Measurements from ENCODE around the gene GPER1. TPM values are rescaled to one million over a fixed set of nuclear protein-coding genes. Genes with fewer than 3 reads are reported as not detected.

The GPER1 gene
- total RNA-seq, 4 donors from 2014 or later = 4.2 to 8.9 (median 6.0) TPM

DNA sequence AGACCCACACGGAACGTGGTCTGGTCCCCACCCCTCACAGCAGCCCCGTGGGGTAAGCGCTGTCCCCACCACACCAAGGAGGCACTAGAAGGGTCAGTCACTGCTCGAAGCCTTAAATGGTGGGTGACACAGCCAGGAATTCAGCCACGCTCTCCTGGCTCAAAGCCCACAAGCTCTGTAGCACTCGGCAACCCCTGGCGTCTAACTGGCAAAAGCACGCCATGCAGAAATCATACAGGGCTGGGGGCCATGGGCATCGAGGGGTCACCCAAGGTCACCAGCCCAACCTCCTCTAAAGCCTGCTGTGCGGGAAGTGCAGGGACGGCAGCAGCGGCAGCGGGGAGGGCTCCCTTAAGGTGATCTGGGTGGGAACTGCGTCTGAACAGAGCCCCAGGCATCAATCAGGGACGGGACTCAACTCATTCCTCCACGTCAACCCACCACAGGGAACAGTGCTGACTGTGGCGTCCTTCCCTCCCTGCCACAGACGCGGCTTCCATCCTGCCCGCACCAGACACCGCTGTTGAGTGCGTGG is 7.8 kb downstream of the GPER1 start:
- TF ChIP-seq, protein P1, sequence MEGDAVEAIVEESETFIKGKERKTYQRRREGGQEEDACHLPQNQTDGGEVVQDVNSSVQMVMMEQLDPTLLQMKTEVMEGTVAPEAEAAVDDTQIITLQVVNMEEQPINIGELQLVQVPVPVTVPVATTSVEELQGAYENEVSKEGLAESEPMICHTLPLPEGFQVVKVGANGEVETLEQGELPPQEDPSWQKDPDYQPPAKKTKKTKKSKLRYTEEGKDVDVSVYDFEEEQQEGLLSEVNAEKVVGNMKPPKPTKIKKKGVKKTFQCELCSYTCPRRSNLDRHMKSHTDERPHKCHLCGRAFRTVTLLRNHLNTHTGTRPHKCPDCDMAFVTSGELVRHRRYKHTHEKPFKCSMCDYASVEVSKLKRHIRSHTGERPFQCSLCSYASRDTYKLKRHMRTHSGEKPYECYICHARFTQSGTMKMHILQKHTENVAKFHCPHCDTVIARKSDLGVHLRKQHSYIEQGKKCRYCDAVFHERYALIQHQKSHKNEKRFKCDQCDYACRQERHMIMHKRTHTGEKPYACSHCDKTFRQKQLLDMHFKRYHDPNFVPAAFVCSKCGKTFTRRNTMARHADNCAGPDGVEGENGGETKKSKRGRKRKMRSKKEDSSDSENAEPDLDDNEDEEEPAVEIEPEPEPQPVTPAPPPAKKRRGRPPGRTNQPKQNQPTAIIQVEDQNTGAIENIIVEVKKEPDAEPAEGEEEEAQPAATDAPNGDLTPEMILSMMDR (IDR thresholded peaks at IDR 0.05; ENCODE audit: low read depth) = no peak

- TF ChIP-seq, protein P1 (IDR thresholded peaks at IDR 0.05; ENCODE audit: low read depth) = no peak
These were observed 8.5 kb downstream of the GPER1 start for GRCh38 chr7:1096156-1097119.

DNA sequence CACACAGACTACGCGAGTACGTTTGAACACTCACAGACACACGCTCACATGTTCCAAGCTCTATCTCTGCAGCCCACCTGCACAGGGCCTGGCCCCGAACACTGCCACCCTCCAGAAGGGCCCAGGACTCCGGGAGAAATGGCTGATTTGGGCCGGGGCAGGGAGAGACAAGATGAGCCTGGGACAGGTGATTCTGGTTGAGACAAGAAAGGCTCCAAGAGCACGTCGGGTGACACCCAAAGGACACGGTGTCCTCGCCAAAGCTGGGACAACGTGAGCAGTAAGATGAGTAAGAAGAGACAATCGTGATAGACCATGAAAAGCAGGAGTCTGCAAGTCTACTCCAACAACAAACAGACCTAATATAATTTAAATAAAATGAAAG is 9.2 kb downstream of the GPER1 start:
- TF ChIP-seq, protein P1 (IDR thresholded peaks at IDR 0.05; ENCODE audit: low read depth) = no peak

- TF ChIP-seq, protein P1 (IDR thresholded peaks at IDR 0.05; ENCODE audit: low read depth) = no peak
These were observed 10.6 kb downstream of the GPER1 start for GRCh38 chr7:1098243-1099153.

GRCh38 chr7:1099154-1099542 is 11.2 kb downstream of the GPER1 start:
- TF ChIP-seq, protein P1 (IDR thresholded peaks at IDR 0.05; ENCODE audit: low read depth) = no peak

- TF ChIP-seq, protein P1 (IDR thresholded peaks at IDR 0.05; ENCODE audit: low read depth) = no peak
These were observed 11.7 kb downstream of the GPER1 start for GRCh38 chr7:1099637-1100036.
